PC-9 (cell line): ENCODE data around the gene NMT2. TPM values are rescaled to one million over a fixed set of nuclear protein-coding genes. Genes with fewer than 3 reads are reported as not detected.

Source experiments
- BruUV-seq: library from RNA; stranded (reverse); fragments of 400-500 nt; replicated peaks from 2 replicates; lab custom pipeline; 2021; lab: Mats Ljungman, UMichigan
- CTCF ChIA-PET: fragments of 300-600 bp; sonication (Branson Sonifier 250); formaldehyde crosslinking; loops from one replicate; lab custom pipeline; 2022; ENCODE audit warnings: antibody characterized with exemption; lab: Charles Lee
- POLR2A ChIA-PET: fragments of 300-600 bp; sonication (Branson Sonifier 250); formaldehyde crosslinking; loops from one replicate; lab custom pipeline; 2022; ENCODE audit warnings: antibody characterized with exemption; ENCODE audit not compliant: unreplicated experiment; lab: Charles Lee
- DNase-seq, 2 experiments: peaks; one replicate each; pipeline versions ENCODE4 v3.0.0 to v3.0.0-alpha.2; 2015 to 2022; ENCODE audit warnings: mixed read lengths in 1 of 2
- H2AFZ ChIP-seq: fragments of 200-600 bp; sonication (generic); 2 replicates; pipeline ENCODE4 v1.8.1; 2017; ENCODE audit warnings: antibody characterized with exemption
- H3F3A ChIP-seq: fragments of 200-600 bp; sonication (generic); 2 replicates; pipeline ENCODE4 v1.8.1; 2017; ENCODE audit warnings: antibody characterized with exemption, mild to moderate bottlenecking, low read depth; ENCODE audit not compliant: insufficient read depth
- H3K27ac ChIP-seq: fragments of 200-600 bp; sonication (generic); 2 replicates; pipeline ENCODE4 v1.6.1; 2016; ENCODE audit warnings: mixed run types
- H3K27me3 ChIP-seq: fragments of 200-600 bp; sonication (generic); 2 replicates; pipeline ENCODE4 v1.6.1; 2016; ENCODE audit warnings: low read depth, mixed run types; ENCODE audit not compliant: insufficient read depth
- H3K36me3 ChIP-seq: fragments of 200-600 bp; sonication (generic); 2 replicates; pipeline ENCODE4 v1.6.1; 2016; ENCODE audit warnings: low read depth, mixed run types
- H3K4me1 ChIP-seq: fragments of 200-600 bp; sonication (generic); replicated peaks from 2 replicates; pipeline ENCODE4 v1.6.1; 2016; ENCODE audit warnings: mixed run types; ENCODE audit not compliant: insufficient read depth
- H3K4me2 ChIP-seq: fragments of 200-600 bp; sonication (generic); 2 replicates; pipeline ENCODE4 v1.6.1; 2017; ENCODE audit warnings: mixed run types
- H3K4me3 ChIP-seq: fragments of 200-600 bp; sonication (generic); 2 replicates; pipeline ENCODE4 v1.6.1; 2016; ENCODE audit warnings: mixed run types
- H3K79me2 ChIP-seq: fragments of 200-600 bp; sonication (generic); 2 replicates; pipeline ENCODE4 v1.6.1; 2017; ENCODE audit warnings: low read depth, mixed run types
- H3K9me2 ChIP-seq: fragments of 200-600 bp; sonication (generic); 2 replicates; pipeline ENCODE4 v1.8.1; 2017; ENCODE audit warnings: mild to moderate bottlenecking; ENCODE audit not compliant: insufficient read depth
- H3K9me3 ChIP-seq: fragments of 200-600 bp; sonication (generic); 2 replicates; pipeline ENCODE4 v1.8.1; 2016; ENCODE audit warnings: low read depth; ENCODE audit not compliant: insufficient read depth
- H4K20me1 ChIP-seq: fragments of 200-600 bp; sonication (generic); 2 replicates; pipeline ENCODE4 v1.8.1; 2017; ENCODE audit not compliant: insufficient read depth
- CTCF ChIP-seq: fragments of 200-600 bp; sonication (generic); conservative IDR thresholded peaks from 2 replicates; pipeline ENCODE4 v1.6.1; 2017; ENCODE audit warnings: mixed run types, antibody characterized with exemption, mild to moderate bottlenecking, moderate library complexity
- EZH2 ChIP-seq: fragments of 200-600 bp; sonication (generic); IDR thresholded peaks from 2 replicates; pipeline ENCODE4 v1.8.0; 2017; ENCODE audit warnings: antibody characterized with exemption, low read depth
- intact Hi-C: fragments of 100-400 bp; cut with micrococcal nuclease; formaldehyde crosslinking; loops from one replicate; pipeline ENCODE4 v1.10.0; 2022; ENCODE audit not compliant: unreplicated experiment
- total RNA-seq: library from RNA; stranded (reverse); gene quantifications from 2 replicates; pipeline ENCODE4 v1.2.3, GENCODE V29; 2021

Gene NMT2
- total RNA-seq, 1 experiment from 2014 or later, result 11.0 TPM

DNA sequence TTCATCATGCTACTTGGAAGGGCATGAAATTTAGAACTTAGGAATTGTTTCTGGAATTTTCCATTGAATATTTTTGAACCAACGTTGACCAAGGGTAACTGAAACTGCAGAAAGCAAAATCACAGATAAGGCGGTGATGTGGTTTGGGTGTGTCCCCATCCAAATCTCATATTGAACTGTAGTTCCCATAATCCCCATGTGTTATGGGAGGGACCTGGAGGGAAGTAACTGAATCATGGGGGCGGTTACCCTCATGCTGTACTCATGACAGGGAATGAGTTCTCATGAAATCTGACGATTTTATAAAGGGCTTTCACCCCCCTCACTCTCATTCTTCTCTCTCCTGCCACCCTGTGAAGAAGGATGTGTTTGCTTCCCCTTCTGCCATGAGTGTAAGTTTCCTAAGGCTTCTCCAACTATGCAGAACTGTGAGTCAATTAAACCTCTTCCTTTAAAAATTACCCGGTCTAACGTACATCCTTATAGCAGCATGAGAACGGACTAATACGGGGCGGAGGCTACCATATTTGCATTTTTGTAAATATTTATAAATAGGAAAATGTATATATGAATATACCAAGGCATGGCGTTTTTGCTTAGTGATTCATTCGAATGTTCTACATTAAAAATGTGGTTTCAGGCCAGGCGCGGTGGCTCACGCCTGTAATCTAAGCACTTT is 12.4 kb downstream of the NMT2 start:
- no peak overlapping the region for H3K4me2 ChIP-seq
- H3F3A ChIP-seq, result no peaks in the 10 kb centered on the region
- intact Hi-C loops, result no loop called here
- POLR2A ChIA-PET, result no interaction called here
- H3K9me2 ChIP-seq, result no peaks in the 10 kb centered on the region
- DNase-seq, result no peak
- H3K4me3 ChIP-seq, result no peak overlapping the region
- H2AFZ ChIP-seq, result no peak overlapping the region
- no peaks in the 10 kb centered on the region for H3K36me3 ChIP-seq
- H3K27ac ChIP-seq, result no peak overlapping the region
- CTCF ChIA-PET, result no interaction called here
- H3K9me3 ChIP-seq, result no peaks in the 10 kb centered on the region
- TF ChIP-seq CTCF (no peak), EZH2 (no peak)
- no peaks in the 10 kb centered on the region for H3K27me3 ChIP-seq
- H4K20me1 ChIP-seq, result no peaks in the 10 kb centered on the region
- BruUV-seq, result no TSS peak
- no peaks in the 10 kb centered on the region for H3K79me2 ChIP-seq
- no peaks in the 10 kb centered on the region for H3K4me1 ChIP-seq

- no peaks in the 10 kb centered on the region for H3K9me3 ChIP-seq
- H3K9me2 ChIP-seq, result no peaks in the 10 kb centered on the region
- H3K4me1 ChIP-seq, result no peaks in the 10 kb centered on the region
- POLR2A ChIA-PET, result no interaction called here
- H3K27me3 ChIP-seq, result no peaks in the 10 kb centered on the region
- H2AFZ ChIP-seq, result no peak overlapping the region
- H3K36me3 ChIP-seq, result no peaks in the 10 kb centered on the region
- TF ChIP-seq EZH2 (no peak), CTCF (no peak)
- no peaks in the 10 kb centered on the region for H4K20me1 ChIP-seq
- CTCF ChIA-PET, result interaction anchor here (0.6 kb wide), 1 partner anchor 16 kb away, joined by 4 read pairs; the partner anchor contains the start of gene NMT2
- no peak overlapping the region for H3K4me3 ChIP-seq
- H3K4me2 ChIP-seq, result no peak overlapping the region
- no peak overlapping the region for H3K27ac ChIP-seq
- no peaks in the 10 kb centered on the region for H3F3A ChIP-seq
- intact Hi-C loops, result no loop called here
- no peaks in the 10 kb centered on the region for H3K79me2 ChIP-seq
- DNase-seq, result no peak
- BruUV-seq, result no TSS peak
Measured at GRCh38 chr10:15152556-15152955, 15.9 kb downstream of the NMT2 start.

DNA sequence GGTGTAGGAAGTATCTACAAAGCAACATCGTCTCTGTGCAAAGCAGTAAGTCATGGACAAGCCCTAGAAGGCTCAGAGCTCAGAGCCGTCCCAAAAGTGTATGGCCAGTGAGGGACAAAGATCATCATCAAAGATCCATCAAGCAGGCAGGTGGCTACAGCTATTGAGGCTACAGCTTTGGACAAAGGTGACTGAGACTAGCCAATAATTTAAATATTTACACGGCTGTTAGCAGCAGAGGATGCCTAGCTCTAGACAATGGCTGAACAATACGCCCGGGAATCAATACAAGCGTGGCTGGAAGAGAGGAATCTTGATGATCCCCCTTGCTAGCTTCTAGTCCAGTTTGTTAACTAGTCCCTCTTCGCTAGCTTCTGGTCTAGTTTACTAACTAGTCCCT is 17.9 kb downstream of the NMT2 start:
- H3K36me3 ChIP-seq, result no peaks in the 10 kb centered on the region
- no peaks in the 10 kb centered on the region for H3K27me3 ChIP-seq
- no peaks in the 10 kb centered on the region for H3K9me2 ChIP-seq
- TF ChIP-seq CTCF (no peak), EZH2 (no peak)
- no peaks in the 10 kb centered on the region for H3K79me2 ChIP-seq
- no peak overlapping the region for H3K4me3 ChIP-seq
- DNase-seq, result no peak
- no TSS peak for BruUV-seq
- H3K4me2 ChIP-seq, result no peak overlapping the region
- no peaks in the 10 kb centered on the region for H3K9me3 ChIP-seq
- H3K4me1 ChIP-seq, result no peaks in the 10 kb centered on the region
- H2AFZ ChIP-seq, result no peak overlapping the region
- CTCF ChIA-PET, result interaction anchor here (0.7 kb wide), 1 partner anchor 577 kb away, joined by 3 read pairs; no protein-coding TSS in a partner anchor
- intact Hi-C loops, result no loop called here
- H4K20me1 ChIP-seq, result no peaks in the 10 kb centered on the region
- H3K27ac ChIP-seq, result no peak overlapping the region
- POLR2A ChIA-PET, result no interaction called here
- no peaks in the 10 kb centered on the region for H3F3A ChIP-seq
